Raji (cell line): ENCODE data around the gene ADRB1.

Experiments
- POLR2A ChIP-seq: IDR thresholded peaks from 2 replicates; pipeline ENCODE4 v1.6.1; 2011; ENCODE audit warnings: low read depth, low read length, control low read depth; ENCODE audit not compliant: insufficient read depth

ADRB1 gene

DNA sequence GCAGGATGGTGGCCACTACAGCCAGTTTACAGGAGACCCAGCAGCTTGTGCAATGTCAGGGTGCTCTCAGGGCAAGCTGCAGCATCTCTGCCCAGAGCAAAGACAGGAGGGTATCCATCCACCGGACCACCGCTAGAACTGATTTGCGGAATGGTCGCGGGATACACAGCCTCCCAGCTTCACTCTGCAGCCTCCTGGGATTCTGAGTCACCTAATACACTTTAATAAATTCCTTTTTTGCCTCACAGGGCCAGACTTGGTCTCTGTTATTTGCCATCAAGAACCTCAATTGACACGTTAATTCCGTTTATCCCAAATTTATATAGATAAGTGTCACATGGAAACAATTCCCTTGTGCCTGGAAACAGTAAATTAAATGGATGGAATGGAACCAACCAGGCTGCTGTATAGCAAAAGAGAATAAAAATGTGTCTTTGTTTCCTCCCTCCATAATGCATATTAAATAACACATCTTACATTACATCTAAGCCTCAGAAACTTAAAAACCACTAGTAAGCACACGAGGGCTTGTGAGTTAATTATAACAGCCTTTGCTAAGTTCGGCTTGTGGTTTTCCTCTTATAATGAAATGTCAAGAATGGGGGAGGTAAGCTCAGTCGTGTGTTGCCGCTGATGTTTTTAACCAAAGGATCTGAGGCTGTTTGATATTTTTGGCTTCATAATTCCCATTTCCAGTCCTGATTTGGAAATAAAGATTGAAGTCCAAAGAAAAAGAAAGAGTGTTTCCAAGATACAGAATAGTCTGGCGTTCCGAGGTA, 52.1 kb downstream of the ADRB1 start:
- TF ChIP-seq POLR2A: no peak
